GM21825 (cell line): ENCODE results near the gene TMEM94.
A peak's percentile ranks its signal among the peaks of the same experiment; 100 is the strongest.
"Not testable (repeated sequence)": the region's sequence is repeated elsewhere in the genome, so short reads cannot be mapped to it uniquely, and the experiment has no call there.

ENCODE experiments used
- ATAC-seq: cut with Tn5 transposase; IDR thresholded peaks from one replicate; pipeline ENCODE4 v1.9.1; 2021; ENCODE audit warnings: mild to moderate bottlenecking, moderate library complexity; ENCODE audit not compliant: unreplicated experiment

The TMEM94 gene

GRCh38 chr17:75456417-75457046, at the start of gene TMEM94:
Gene TMEM94, plus strand, starts transcription at chr17:75456635. Its CDS starts 15,271 bp downstream, at chr17:75471906.
- peak; percentile 95 for ATAC-seq

- ATAC-seq = no peak
These were observed 48.6 kb upstream of the TMEM94 start for GRCh38 chr17:75407655-75408352.

- ATAC-seq = no peak
These were observed 46.3 kb upstream of the TMEM94 start for GRCh38 chr17:75410141-75410540.

- no peak for ATAC-seq
These were observed 44.9 kb upstream of the TMEM94 start for GRCh38 chr17:75411328-75412067.

- no peak for ATAC-seq
These were observed 43.7 kb upstream of the TMEM94 start for GRCh38 chr17:75412455-75413317.

- no peak for ATAC-seq
These were observed 41.9 kb upstream of the TMEM94 start for GRCh38 chr17:75414488-75414887.

- ATAC-seq = no peak
These were observed 40.4 kb upstream of the TMEM94 start for GRCh38 chr17:75416006-75416405.

GRCh38 chr17:75417054-75417580, 39.3 kb upstream of the TMEM94 start:
- no peak for ATAC-seq

- no peak for ATAC-seq
These were observed 37.9 kb upstream of the TMEM94 start for GRCh38 chr17:75418531-75418930.

GRCh38 chr17:75428543-75429469, 27.6 kb upstream of the TMEM94 start:
- no peak for ATAC-seq

- ATAC-seq = no peak
These were observed 26.1 kb upstream of the TMEM94 start for GRCh38 chr17:75430159-75430974.

- no peak for ATAC-seq
These were observed 23.1 kb upstream of the TMEM94 start for GRCh38 chr17:75433218-75433783.

- ATAC-seq = not testable (repeated sequence)
These were observed 22.0 kb upstream of the TMEM94 start for GRCh38 chr17:75434433-75434832.

GRCh38 chr17:75437404-75437803, 19.0 kb upstream of the TMEM94 start:
- ATAC-seq = not testable (repeated sequence)

GRCh38 chr17:75439287-75439686, 17.1 kb upstream of the TMEM94 start:
- no peak for ATAC-seq

GRCh38 chr17:75440738-75441448, 15.5 kb upstream of the TMEM94 start:
- ATAC-seq = no peak

- no peak for ATAC-seq
These were observed 14.0 kb upstream of the TMEM94 start for GRCh38 chr17:75442168-75443103.
